ENCODE data around the gene GPR17. TPM values are rescaled to one million over a fixed set of nuclear protein-coding genes. Genes with fewer than 3 reads are reported as not detected.
A peak's percentile ranks its signal among the peaks of the same experiment; 100 is the strongest.

GPR17 gene
- total and polyA plus RNA-seq, 4 experiments from 2014 or later, result not detected

- H3K4me1 ChIP-seq (ENCODE audit: insufficient read depth, low read length), result no peaks in the 10 kb centered on the region
- POLR2A ChIA-PET (ENCODE audit: partially characterized antibody), result no interaction called here
Observed at GRCh38 chr2:127683056-127683455, 37.1 kb downstream of the GPR17 start.

GRCh38 chr2:127683757-127684156, 37.8 kb downstream of the GPR17 start:
- no peaks in the 10 kb centered on the region for H3K36me3 ChIP-seq (ENCODE audit: insufficient read depth, low read length)
- H3K4me1 ChIP-seq (ENCODE audit: insufficient read depth, low read length), result no peaks in the 10 kb centered on the region
- CTCF ChIA-PET (ENCODE audit: partially characterized antibody), result no interaction called here
- POLR2A ChIA-PET (ENCODE audit: partially characterized antibody), result no interaction called here
- peaks cover 0 to 5% of the 10 kb centered on the region in 2 donors for H3K27me3 Mint-ChIP-seq
- no peaks in the 10 kb centered on the region for H3K9me3 ChIP-seq (ENCODE audit: control insufficient read depth in 1 of 2, low read length in 2 of 2)
- peaks cover 0 to 10% (median 6%) of the 10 kb centered on the region in 8 donors for H3K9me3 Mint-ChIP-seq
- H3K4me1 Mint-ChIP-seq, result peaks cover 0 to 1% (median 0%) of the 10 kb centered on the region in 4 donors
- H3K36me3 Mint-ChIP-seq, result peaks cover 3 to 8% of the 10 kb centered on the region in 2 donors
- no peak for DNase-seq
- H3K4me3 Mint-ChIP-seq, result no peak overlapping the region
- H3K27ac ChIP-seq (ENCODE audit: low read depth, low read length), result no peak overlapping the region
- intact Hi-C loops (cut with micrococcal nuclease), result no loop called here
- H3K27ac Mint-ChIP-seq, result no peak overlapping the region
- H3K4me3 ChIP-seq (ENCODE audit: low read length in 2 of 2), result no peak overlapping the region
- H3K27me3 ChIP-seq (ENCODE audit: insufficient read depth, low read length), result no peaks in the 10 kb centered on the region

More at GRCh38 chr2:127683056-127683455, 37.1 kb downstream of the GPR17 start:
- no peak overlapping the region for H3K4me3 ChIP-seq (ENCODE audit: low read length in 2 of 2)
- H3K27me3 Mint-ChIP-seq, result peaks cover under 1 to 8% of the 10 kb centered on the region in 2 donors
- intact Hi-C loops (cut with micrococcal nuclease), result no loop called here
- no peaks in the 10 kb centered on the region for H3K9me3 ChIP-seq (ENCODE audit: control insufficient read depth in 1 of 2, low read length in 2 of 2)
- no peaks in the 10 kb centered on the region for H3K27me3 ChIP-seq (ENCODE audit: insufficient read depth, low read length)
- H3K9me3 Mint-ChIP-seq, result peaks cover 0 to 4% (median 2%) of the 10 kb centered on the region in 8 donors
- H3K4me3 Mint-ChIP-seq, result no peak overlapping the region
- no peak overlapping the region for H3K27ac ChIP-seq (ENCODE audit: low read depth, low read length)
- peaks cover 0 to 1% (median 0%) of the 10 kb centered on the region in 4 donors for H3K4me1 Mint-ChIP-seq
- H3K36me3 ChIP-seq (ENCODE audit: insufficient read depth, low read length), result no peaks in the 10 kb centered on the region
- no peak for DNase-seq
- CTCF ChIA-PET (ENCODE audit: partially characterized antibody), result no interaction called here
- H3K36me3 Mint-ChIP-seq, result peaks cover 1 to 2% of the 10 kb centered on the region in 2 donors
- no peak overlapping the region for H3K27ac Mint-ChIP-seq

- no peaks in the 10 kb centered on the region for H3K9me3 ChIP-seq (ENCODE audit: control insufficient read depth in 1 of 2, low read length in 2 of 2)
- Mint-ChIP-seq H3K9me3 (peaks cover 0 to 22% (median 16%) of the 10 kb centered on the region in 8 donors), H3K4me1 (peaks cover 0 to 1% (median 0%) of the 10 kb centered on the region in 4 donors), H3K27me3 (peaks cover 0 to 5% of the 10 kb centered on the region in 2 donors), H3K36me3 (peaks cover 3 to 14% of the 10 kb centered on the region in 2 donors), H3K4me3 (no peak overlapping the region), H3K27ac (no peak overlapping the region)
- H3K36me3 ChIP-seq (ENCODE audit: insufficient read depth, low read length), result no peaks in the 10 kb centered on the region
- H3K4me1 ChIP-seq (ENCODE audit: insufficient read depth, low read length), result no peaks in the 10 kb centered on the region
- no peak for DNase-seq
- no peaks in the 10 kb centered on the region for H3K27me3 ChIP-seq (ENCODE audit: insufficient read depth, low read length)
- H3K4me3 ChIP-seq (ENCODE audit: low read length in 2 of 2), result no peak overlapping the region
- intact Hi-C loops (cut with micrococcal nuclease), result no loop called here
- H3K27ac ChIP-seq (ENCODE audit: low read depth, low read length), result no peak overlapping the region
- POLR2A ChIA-PET (ENCODE audit: partially characterized antibody), result no interaction called here
- CTCF ChIA-PET (ENCODE audit: partially characterized antibody), result no interaction called here
Observed at GRCh38 chr2:127685410-127686080, 39.6 kb downstream of the GPR17 start.

GRCh38 chr2:127688405-127688804, 42.5 kb downstream of the GPR17 start:
- H3K4me3 Mint-ChIP-seq, result no peak overlapping the region
- no peak overlapping the region for H3K27ac Mint-ChIP-seq
- no peaks in the 10 kb centered on the region for H3K36me3 ChIP-seq (ENCODE audit: insufficient read depth, low read length)
- H3K9me3 Mint-ChIP-seq, result peaks cover 2 to 43% (median 28%) of the 10 kb centered on the region in 8 donors
- no peaks in the 10 kb centered on the region for H3K4me1 ChIP-seq (ENCODE audit: insufficient read depth, low read length)
- POLR2A ChIA-PET (ENCODE audit: partially characterized antibody), result no interaction called here
- intact Hi-C loops (cut with micrococcal nuclease), result no loop called here
- no peak for DNase-seq
- no peak overlapping the region for H3K27ac ChIP-seq (ENCODE audit: low read depth, low read length)
- H3K4me1 Mint-ChIP-seq, result no peaks in the 10 kb centered on the region
- H3K4me3 ChIP-seq (ENCODE audit: low read length in 2 of 2), result no peak overlapping the region
- CTCF ChIA-PET (ENCODE audit: partially characterized antibody), result no interaction called here
- H3K27me3 Mint-ChIP-seq, result peaks cover 0 to 3% of the 10 kb centered on the region in 2 donors
- H3K36me3 Mint-ChIP-seq, result peaks cover 7 to 21% of the 10 kb centered on the region in 2 donors
- no peaks in the 10 kb centered on the region for H3K9me3 ChIP-seq (ENCODE audit: control insufficient read depth in 1 of 2, low read length in 2 of 2)
- H3K27me3 ChIP-seq (ENCODE audit: insufficient read depth, low read length), result no peaks in the 10 kb centered on the region

- no peaks in the 10 kb centered on the region for H3K4me1 Mint-ChIP-seq
- no peak for DNase-seq
- Histone ChIP-seq H3K36me3 (ENCODE audit: insufficient read depth, low read length) (no peaks in the 10 kb centered on the region), H3K9me3 (ENCODE audit: control insufficient read depth in 1 of 2, low read length in 2 of 2) (no peaks in the 10 kb centered on the region), H3K4me1 (ENCODE audit: insufficient read depth, low read length) (no peaks in the 10 kb centered on the region), H3K27ac (ENCODE audit: low read depth, low read length) (no peak overlapping the region), H3K27me3 (ENCODE audit: insufficient read depth, low read length) (no peaks in the 10 kb centered on the region), H3K4me3 (ENCODE audit: low read length in 2 of 2) (no peak overlapping the region)
- ChIA-PET CTCF (ENCODE audit: partially characterized antibody) (no interaction called here), POLR2A (ENCODE audit: partially characterized antibody) (no interaction called here)
- no peak overlapping the region for H3K4me3 Mint-ChIP-seq
- no peak overlapping the region for H3K27ac Mint-ChIP-seq
- H3K36me3 Mint-ChIP-seq, result peaks cover 7 to 21% of the 10 kb centered on the region in 2 donors
- H3K27me3 Mint-ChIP-seq, result peaks cover 0 to 3% of the 10 kb centered on the region in 2 donors
- peaks cover 2 to 43% (median 28%) of the 10 kb centered on the region in 8 donors for H3K9me3 Mint-ChIP-seq
- intact Hi-C loops (cut with micrococcal nuclease), result no loop called here
Observed at GRCh38 chr2:127690696-127691095, 44.7 kb downstream of the GPR17 start.

GRCh38 chr2:127694986-127695385, 49.0 kb downstream of the GPR17 start:
- DNase-seq, result no peak
- POLR2A ChIA-PET (ENCODE audit: partially characterized antibody), result no interaction called here
- Histone ChIP-seq H3K27me3 (ENCODE audit: insufficient read depth, low read length) (no peaks in the 10 kb centered on the region), H3K9me3 (ENCODE audit: control insufficient read depth in 1 of 2, low read length in 2 of 2) (no peaks in the 10 kb centered on the region), H3K27ac (ENCODE audit: low read depth, low read length) (no peak overlapping the region), H3K36me3 (ENCODE audit: insufficient read depth, low read length) (no peaks in the 10 kb centered on the region), H3K4me1 (ENCODE audit: insufficient read depth, low read length) (no peaks in the 10 kb centered on the region), H3K4me3 (ENCODE audit: low read length in 2 of 2) (no peak overlapping the region)
- Mint-ChIP-seq H3K4me1 (peaks cover 0 to 5% (median under 1%) of the 10 kb centered on the region in 4 donors), H3K4me3 (no peak overlapping the region), H3K36me3 (peaks cover 6 to 9% of the 10 kb centered on the region in 2 donors), H3K27ac (no peak overlapping the region), H3K9me3 (peaks cover 2 to 24% (median 13%) of the 10 kb centered on the region in 8 donors), H3K27me3 (no peaks in the 10 kb centered on the region)
- intact Hi-C loops (cut with micrococcal nuclease), result no loop called here
- CTCF ChIA-PET (ENCODE audit: partially characterized antibody), result no interaction called here

GRCh38 chr2:127695491-127696472, 49.8 kb downstream of the GPR17 start:
- peak in 4 of 5 donors; percentile 42 to 52 (median 46) for DNase-seq
- no peaks in the 10 kb centered on the region for H3K27me3 Mint-ChIP-seq
- peaks cover 7% of the 10 kb centered on the region for H3K4me1 ChIP-seq (ENCODE audit: insufficient read depth, low read length)
- H3K36me3 ChIP-seq (ENCODE audit: insufficient read depth, low read length), result no peaks in the 10 kb centered on the region
- ChIA-PET POLR2A (ENCODE audit: partially characterized antibody) (no interaction called here), CTCF (ENCODE audit: partially characterized antibody) (no interaction called here)
- peaks cover 2 to 13% (median 6%) of the 10 kb centered on the region in 4 donors for H3K4me1 Mint-ChIP-seq
- H3K9me3 Mint-ChIP-seq, result peaks cover 2 to 19% (median 12%) of the 10 kb centered on the region in 8 donors
- intact Hi-C loops (cut with micrococcal nuclease), result no loop called here
- no peak overlapping the region for H3K27ac Mint-ChIP-seq
- H3K27me3 ChIP-seq (ENCODE audit: insufficient read depth, low read length), result no peaks in the 10 kb centered on the region
- H3K4me3 Mint-ChIP-seq, result no peak overlapping the region
- H3K36me3 Mint-ChIP-seq, result peaks cover 6 to 7% of the 10 kb centered on the region in 2 donors
- no peak overlapping the region for H3K4me3 ChIP-seq (ENCODE audit: low read length in 2 of 2)
- H3K9me3 ChIP-seq (ENCODE audit: control insufficient read depth in 1 of 2, low read length in 2 of 2), result no peaks in the 10 kb centered on the region
- H3K27ac ChIP-seq (ENCODE audit: low read depth, low read length), result no peak overlapping the region

Measured in CD4-positive, alpha-beta memory T cell (primary cell).